LoVo (cell line): ENCODE measurements around the gene RSPRY1.
"Not testable (repeated sequence)": the region's sequence is repeated elsewhere in the genome, so short reads cannot be mapped to it uniquely, and the experiment has no call there.

Source experiments
- DNase-seq: peaks from one replicate; pipeline ENCODE4 v3.0.0-alpha.2; 2016; ENCODE audit warnings: low spot score

Gene RSPRY1

DNA sequence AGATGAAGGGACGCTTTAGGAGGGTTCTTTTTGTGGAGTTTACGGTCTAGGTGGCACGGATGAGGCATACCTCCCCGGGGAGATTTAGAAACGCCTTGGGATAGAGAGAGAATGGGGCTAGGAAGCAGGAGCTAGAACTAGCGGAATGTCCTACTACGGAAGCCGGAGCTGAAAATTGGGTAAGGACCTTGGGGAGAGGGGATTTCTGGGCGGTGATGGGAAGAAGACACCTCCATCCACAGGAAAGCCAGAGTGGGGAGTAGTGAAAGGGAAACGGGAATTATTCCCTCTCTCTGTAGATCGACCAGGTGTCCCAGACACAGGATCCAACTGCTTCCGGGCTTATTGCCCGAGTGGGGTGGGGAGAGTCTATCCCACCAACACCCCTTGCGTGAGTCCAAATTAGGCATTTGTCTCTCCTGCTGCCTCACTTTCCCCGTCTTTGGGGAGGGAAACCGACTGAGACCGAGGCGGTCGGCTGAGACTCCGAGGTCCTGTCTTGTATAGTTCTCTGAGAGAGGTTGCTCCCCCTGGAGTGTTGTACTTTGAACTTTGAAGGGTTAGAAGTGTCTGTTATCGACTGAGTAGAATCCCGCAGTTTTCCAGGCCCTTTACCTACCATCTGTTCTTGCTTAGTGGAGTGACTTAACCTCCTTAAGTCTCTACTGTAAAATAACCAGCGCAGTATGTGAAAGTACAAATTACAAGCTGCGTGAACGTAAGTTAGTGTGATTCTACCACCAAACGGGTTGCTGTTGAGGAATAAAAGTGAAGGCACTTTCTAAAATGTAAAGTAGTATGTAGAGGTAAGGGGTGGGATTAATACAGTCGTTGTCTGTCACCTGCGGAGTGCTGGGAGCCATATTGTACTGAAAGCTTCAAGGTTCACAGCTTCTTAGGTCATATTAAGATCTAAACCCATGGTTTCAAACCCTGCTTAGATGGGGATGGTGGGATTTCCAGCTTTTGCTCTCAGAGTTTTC, 1.0 kb downstream of the RSPRY1 start:
- peak; percentile 50 for DNase-seq

DNA sequence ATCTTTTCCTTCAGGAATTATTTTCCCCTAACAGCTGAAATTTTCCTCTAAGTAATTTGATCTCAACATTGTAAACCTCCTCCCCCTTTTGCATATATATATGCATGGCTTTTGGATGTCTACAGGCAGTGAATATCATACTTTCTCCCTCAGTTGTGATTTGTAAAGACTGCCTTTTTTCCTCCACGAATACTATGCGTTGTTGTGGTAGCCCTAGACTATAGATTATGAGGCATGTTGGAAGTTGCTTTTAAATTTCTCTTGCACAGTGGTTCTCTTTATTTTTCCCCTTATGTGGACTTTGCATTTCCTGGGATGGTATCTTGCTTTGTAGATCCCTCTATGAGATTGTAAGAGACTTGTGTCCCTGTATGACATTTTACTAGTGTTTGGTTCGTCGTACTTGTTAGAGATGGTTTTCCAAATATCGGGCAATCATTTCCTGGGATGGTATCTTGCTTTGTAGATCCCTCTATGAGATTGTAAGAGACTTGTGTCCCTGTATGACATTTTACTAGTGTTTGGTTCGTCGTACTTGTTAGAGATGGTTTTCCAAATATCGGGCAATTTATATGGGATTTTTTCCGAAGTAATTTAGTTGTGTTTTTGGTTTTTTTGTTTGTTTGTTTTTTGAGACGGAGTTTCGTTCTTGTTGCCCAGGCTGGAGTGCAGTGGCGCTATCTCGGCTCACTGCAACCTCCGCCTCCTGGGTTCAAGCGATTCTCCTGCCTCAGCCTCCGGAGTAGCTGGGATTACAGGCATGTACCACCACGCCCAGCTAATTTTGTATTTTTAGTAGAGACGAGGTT, 2.0 kb downstream of the RSPRY1 start:
- DNase-seq, result not testable (repeated sequence)

DNA sequence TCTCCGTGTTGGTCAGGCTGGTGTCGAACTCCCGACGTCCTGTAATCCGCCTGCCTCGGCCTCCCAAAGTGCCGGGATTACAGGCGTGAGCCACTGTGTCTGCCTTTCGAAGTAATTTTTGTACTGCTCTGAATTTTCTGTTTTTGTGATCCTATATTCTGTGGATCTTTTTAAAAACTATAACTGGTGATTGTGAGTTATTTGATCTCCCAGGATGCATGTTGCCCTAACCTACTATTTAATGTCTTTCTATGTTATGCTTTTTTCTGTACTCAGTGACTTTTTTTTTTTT, 2.5 kb downstream of the RSPRY1 start:
- DNase-seq, result no peak

DNA sequence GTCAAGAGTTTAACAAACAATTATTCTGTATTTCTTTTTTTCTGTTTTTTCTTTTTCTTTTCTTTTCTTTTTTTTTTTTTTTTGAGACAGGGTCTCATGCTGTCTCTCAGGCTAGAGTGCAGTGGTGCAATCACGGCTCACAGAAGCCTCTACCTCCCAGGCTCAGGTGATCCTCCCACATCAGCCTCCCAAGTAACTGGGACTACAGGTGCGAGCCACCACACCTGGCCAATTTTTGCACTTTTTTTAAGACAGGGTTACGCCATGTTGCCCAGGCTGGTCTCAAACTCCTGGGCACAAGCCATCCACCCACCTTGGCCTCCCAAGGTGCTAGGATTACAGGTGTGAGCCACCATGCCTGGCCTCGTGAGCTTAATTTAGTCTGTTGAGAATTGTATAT, 3.4 kb downstream of the RSPRY1 start:
- not testable (repeated sequence) for DNase-seq

DNA sequence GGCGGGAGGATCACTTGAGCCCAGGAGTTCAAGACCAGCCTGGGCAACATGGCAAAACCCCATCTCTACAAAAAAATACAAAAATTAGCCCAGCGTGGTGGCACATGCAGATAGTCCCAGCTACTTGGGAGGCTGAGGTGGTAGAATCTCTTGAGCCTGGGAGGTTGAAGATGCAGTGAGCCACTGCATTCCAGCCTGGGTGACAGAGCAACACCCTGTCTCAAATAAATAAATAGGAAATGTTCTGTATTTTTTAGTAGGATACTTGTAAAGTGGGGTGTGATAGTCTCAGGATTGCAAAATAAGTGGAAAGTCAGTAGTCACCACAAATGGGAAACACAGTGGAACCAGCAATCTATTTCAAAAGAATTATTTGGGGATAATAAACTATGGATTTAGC, 4.0 kb downstream of the RSPRY1 start:
- DNase-seq, result no peak

DNA sequence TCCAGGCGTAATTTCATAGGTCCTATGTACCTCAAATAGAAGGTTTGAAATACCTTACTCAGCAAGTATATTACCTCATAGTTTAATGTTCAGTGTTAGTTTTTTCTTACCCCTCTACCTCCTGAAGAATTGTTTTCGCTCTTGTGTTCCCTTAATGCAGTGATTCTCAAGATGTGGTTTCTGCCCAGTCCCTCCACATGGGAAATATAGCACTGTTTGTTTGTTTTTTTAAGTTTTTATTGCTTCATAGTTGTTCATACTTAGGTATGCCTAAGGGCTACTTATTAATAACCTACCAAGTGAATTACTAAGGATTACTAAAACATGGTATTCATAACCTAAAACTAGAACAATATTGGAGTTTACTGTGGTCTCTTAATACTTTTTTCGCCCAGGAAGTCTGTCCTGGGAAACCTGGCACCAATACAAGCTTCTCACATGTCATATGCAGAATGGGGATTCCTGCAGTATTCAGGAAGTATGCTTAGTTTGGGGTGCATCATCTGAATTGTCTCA, 5.0 kb downstream of the RSPRY1 start:
- no peak for DNase-seq

DNA sequence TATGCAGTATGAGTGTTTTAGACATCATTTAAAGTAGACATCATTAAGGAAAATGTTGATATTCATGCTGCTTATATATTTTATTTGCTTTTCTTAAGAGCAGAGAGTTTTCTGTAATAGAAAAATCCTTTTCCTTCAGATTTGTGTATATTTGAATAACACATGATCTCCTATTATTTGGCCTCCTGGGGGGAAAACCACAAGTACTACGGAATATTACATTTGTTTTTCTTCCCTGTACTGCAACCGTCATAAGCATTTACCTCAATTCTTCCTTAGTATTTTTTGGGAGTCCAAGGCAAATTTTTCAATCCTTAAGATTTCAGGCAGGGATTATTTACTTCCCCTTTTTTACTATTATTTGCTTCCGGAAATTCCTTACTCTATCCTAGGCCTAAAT, 6.0 kb downstream of the RSPRY1 start:
- no peak for DNase-seq

DNA sequence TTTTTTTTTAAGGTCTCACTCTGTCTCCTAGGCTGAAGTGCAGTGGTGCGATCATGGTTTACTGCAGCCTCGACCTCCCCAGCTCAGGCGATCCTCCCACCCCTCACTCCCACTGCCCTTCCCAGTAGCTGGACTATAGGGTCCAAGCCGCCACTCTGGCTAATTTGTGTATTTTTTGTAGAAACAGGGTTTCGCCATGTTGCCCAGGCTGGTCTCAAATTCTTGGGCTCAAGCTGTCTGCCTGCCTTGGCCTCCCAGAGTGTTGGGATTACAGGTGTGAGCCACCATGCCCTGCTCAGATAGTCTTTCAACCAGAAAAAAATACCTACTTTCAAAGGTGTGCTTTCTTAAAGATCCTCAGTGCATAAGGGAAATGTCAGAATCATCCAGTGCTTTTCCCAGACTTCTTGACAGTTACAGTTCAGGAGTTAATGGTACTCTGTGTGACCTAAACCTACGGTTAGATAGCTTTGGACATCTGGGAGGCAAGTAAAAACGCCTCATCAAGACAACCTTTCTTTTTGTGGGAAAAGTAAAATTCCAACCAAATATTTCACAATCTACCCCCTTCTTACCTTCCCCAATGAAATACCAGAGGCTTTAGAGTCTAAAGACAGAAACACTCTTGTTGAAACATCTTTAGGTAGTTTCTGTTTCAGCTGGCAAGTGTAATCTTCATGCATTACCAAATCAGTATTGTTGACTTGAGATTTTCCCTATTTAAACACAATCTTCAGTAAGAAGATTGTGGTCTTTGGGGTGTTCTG, 6.8 kb downstream of the RSPRY1 start:
- DNase-seq, result no peak

DNA sequence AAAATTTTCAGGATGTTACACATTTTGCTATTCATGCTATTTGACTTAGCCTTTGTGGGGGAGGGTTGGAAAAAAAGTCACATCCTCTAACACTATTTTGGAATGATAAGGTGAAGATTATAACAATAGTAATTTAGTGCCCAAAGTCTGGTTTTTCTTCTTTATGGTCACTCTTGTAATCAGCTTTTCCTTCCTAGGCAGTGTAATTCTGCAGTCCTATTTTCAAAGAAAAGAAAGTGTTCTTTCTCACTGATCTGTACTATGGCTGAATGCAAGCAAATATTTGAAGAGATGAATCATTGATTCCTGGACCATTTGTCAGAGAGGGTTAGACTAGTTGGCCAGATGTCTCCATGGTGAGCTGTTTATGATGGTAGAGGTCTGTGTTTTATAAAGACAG, 8.4 kb downstream of the RSPRY1 start:
- peak; percentile 72 for DNase-seq

DNA sequence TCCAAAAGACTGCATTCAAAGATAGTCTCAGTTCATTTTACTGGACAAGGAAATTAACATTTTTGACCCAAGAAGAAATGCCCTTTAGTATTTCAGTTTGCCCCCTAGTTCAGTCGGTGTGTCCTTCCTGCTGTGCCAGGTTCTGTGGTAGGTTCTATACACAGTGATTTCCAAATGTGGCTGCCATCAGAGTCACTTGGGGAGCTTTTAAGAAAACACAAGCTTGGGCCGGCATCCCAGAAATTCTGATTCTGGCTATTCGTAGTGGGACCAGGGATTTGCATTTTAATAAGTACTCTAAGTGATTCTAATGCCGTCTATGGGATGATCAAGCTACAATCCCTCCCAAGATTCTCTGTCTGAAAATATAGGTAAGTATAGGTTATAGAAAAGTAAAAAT, 10.2 kb downstream of the RSPRY1 start:
- DNase-seq, result no peak

DNA sequence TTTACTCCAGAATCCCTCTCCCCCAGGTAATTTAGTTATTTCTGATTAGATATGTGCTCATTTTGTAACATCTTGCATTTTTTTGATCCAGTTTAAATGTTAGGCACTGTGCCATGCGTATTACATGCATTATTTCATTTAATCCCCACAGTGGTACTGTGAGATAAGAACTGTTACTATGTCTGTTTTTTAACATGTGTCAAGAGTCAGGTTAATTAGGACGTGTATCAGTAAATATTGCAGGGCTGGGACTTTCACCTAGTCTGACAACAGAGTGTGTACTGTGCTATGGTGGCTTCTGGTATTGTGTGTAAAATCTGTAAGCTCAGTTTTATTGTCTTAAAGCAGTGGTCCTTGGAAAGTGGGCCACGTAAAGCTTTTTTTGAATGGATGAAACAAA, 10.6 kb downstream of the RSPRY1 start:
- DNase-seq, result no peak

DNA sequence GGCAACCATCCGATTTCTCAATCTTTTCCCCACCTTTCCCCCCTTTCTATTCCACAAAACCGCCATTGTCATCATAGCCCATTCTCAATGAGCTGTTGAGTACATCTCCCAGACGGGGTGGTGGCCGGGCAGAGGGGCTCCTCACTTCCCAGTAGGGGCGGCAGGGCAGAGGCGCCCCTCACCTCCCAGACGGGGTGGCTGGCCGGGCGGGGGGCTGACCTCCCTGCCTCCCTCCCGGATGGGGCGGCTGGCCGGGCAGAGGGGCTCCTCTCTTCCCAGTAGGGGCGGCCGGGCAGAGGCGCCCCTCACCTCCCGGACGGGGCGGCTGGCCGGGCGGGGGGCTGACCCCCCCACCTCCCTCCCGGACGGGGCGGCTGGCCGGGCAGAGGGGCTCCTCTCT, 14.2 kb downstream of the RSPRY1 start:
- not testable (repeated sequence) for DNase-seq

DNA sequence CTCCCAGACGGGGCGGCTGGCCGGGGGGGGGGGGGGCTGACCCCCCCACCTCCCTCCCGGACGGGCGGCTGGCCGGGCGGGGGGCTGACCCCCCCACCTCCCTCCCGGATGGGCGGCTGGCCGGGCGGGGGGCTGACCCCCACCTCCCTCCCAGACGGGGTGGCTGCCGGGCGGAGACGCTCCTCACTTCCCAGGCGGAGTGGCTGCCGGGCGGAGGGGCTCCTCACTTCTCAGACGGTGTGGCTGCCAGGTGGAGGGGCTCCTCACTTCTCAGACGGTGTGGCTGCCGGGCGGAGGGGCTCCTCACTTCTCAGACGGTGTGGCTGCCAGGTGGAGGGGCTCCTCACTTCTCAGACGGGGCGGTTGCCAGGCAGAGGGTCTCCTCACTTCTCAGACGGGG, 14.8 kb downstream of the RSPRY1 start:
- DNase-seq, result not testable (repeated sequence)

DNA sequence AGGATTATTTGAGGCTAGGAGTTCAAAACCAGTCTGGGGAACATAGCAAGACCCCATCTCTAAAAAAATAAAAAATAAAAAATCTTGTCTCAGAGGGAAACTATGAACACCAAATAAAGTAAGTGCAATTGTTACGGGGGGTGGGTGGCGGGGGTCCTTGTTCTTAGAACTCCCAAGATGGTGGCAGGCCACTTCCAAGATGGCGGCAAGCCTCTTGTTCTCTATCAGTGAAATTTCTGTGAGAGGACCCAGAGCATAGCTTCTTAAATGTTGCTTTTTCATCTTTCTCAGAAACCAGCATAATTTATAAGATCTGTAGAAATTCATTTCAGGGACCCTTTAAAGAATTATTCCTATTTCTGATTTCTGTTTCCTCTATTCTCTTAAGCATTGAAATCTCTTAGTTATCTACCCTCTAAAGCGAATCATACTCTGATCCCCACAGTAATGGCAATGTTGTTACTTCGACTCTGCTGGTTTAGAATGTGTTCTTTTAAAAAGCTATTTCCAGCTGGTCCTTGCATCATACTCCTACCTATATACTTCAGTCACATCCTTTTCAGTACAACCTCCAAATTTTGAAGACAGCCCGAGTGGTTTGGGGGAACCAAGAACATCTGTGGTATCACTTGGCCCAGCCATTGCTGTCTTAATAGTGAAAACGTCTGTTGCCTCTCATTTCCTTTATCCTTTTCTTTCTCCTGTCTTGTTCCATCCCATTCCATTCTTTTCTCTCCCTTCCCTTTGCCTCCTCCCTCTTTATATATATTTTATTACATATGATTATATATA, 16.2 kb downstream of the RSPRY1 start:
- DNase-seq, result no peak

DNA sequence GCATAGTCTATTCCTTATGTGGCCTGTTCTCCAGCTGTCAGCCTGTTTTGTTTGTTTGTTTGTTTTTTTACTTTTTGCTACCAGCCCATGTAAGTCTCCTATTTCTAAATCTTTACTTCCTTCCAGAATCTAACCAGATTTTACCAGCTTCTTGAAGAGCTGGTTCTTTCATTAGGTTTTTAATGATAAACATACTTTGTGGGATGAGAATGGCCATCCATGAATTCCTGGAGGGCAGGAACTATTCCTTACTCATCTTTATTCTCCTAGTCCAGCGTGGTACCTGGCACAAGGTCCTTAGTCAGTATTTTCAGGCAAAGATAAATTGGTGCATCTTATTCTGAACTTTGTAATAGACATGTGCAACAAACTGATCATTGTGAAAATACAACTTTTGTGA, 17.3 kb downstream of the RSPRY1 start:
- DNase-seq, result no peak

DNA sequence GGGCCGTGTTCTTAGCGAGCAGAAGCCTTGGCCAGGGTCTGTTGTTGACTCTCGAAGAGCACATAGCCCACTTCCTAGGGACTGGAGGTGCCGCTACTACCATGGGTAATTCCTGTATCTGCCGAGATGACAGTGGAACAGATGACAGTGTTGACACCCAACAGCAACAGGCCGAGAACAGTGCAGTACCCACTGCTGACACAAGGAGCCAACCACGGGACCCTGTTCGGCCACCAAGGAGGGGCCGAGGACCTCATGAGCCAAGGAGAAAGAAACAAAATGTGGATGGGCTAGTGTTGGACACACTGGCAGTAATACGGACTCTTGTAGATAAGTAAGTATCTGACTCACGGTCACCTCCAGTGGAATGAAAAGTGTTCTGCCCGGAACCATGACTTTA, 18.5 kb downstream of the RSPRY1 start:
- no peak for DNase-seq

DNA sequence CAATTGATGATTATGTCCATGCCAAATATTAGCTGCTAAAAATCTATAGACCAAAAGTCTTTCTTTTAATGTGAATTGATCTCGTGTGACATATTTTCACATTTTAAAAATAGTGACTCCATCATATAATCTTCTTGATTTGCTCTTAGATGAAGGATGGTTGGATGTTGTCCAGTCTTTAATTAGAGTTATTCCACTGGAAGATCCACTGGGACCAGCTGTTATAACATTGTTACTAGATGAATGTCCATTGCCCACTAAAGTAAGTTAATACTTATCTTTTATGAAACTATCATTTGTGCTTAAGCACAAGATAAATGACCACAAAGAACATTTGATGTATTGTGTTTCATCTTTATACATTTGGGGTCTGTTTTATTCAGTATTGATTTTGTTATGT, 22.8 kb downstream of the RSPRY1 start:
- DNase-seq, result no peak

DNA sequence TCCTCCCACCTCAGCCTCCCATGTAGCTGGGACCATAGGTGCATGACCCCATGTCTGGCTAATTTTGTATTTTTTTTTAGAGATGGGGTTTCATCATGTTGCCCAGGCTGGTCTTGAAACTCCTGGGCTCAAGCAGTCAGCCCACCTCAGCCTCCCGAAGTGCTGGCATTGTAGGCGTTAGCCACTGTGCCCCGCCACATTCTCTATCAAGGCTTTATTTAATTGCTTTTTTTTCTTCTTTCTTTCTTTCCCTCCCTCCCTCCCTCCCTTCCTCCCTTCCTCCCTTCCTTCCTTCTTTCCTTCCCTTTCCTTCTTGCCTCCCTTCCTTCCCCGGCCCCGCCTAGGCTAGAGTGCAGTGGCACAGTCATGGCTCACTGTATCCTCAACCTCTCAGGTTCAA, 23.7 kb downstream of the RSPRY1 start:
- no peak for DNase-seq

DNA sequence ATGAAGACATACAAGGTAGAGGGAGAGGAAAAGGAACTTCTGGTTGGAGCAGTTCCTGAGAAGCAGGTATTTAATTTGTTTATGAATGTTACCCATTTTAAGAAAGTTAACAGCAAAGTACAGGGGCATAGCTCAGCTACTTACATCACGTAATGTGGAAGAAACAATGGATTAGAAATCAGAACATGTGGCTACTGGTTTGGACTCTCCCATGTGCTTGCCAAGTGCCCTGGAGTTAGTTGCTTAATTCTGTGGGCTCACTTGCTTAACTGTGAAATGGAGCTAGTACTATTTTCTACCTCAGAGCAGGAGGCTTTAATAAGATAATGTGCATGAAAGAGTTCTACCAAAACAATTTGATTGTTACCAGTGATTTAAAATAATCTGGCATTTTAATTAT, 27.3 kb downstream of the RSPRY1 start:
- DNase-seq, result no peak

DNA sequence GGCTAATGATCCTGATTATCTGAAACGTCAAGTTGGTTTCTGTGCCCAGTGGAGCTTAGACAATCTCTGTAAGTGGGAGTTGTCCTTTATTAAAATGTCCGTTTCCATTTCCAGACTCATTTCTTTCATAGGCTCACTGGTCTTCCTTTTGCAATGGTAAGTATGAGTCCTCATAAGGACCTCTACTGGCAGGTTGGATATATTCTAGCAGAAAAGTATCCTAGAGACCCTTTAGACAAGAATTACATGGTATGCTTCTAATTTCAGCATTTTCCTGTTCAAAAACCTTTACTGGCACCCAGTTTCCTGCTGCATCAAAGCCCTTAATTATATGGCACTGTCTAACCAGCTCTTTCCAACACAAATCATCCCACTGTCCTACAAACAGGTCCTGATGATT, 30.8 kb downstream of the RSPRY1 start:
- DNase-seq, result no peak

DNA sequence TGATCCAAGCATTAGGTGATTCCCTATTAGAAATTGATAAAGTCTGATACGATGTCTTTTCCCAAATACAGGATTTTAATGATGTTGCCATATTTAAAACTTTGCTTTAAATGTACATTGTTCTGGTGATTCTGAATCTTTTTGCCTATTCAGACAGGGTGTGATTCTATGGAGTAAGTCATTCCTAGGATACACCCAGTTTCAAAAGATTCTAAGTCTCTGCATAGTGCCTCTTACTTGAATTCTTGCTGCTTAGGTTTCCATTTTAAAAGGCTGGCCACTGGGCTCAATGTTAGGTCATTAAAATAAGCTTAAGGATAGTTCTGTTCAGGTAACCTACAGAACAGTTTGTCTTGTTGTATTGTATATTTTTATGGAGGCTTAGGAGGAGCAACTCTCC, 36.9 kb downstream of the RSPRY1 start:
- no peak for DNase-seq
